HG02610 (cell line): Measurements from ENCODE around the gene KCNIP4.
A peak's percentile ranks its signal among the peaks of the same experiment; 100 is the strongest.
"Not testable (repeated sequence)": the region's sequence is repeated elsewhere in the genome, so short reads cannot be mapped to it uniquely, and the experiment has no call there.

Experiments used
- ATAC-seq: cut with Tn5 transposase; IDR thresholded peaks from one replicate; pipeline ENCODE4 v1.9.1; 2021; ENCODE audit warnings: mild to moderate bottlenecking, moderate library complexity; ENCODE audit not compliant: unreplicated experiment

The KCNIP4 gene

GRCh38 chr4:21948347-21949072 lies at the start of gene KCNIP4:
TSS of gene KCNIP4 (minus strand) at chr4:21948772.
- no peak for ATAC-seq

DNA sequence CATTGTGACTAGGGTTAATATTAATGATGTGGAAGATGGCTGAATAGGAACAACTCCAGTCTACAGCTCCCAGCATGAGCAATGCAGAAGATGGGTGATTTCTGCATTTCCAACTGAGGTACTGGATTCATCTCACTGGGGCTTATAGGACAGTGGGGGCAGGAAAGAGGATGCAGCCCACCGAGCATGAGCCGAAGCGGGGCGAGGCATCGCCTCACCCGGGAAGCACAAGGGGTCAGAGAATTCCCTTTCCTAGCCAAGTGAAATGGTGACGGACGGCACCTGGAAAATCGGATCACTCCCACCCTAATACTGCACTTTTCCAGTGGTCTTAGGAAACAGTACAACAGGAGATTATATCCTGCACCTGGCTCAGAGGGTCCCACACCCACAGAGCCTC lies 48.0 kb upstream of the KCNIP4 start:
- ATAC-seq = not testable (repeated sequence)

GRCh38 chr4:21992330-21992729 lies 43.8 kb upstream of the KCNIP4 start:
- no peak for ATAC-seq

DNA sequence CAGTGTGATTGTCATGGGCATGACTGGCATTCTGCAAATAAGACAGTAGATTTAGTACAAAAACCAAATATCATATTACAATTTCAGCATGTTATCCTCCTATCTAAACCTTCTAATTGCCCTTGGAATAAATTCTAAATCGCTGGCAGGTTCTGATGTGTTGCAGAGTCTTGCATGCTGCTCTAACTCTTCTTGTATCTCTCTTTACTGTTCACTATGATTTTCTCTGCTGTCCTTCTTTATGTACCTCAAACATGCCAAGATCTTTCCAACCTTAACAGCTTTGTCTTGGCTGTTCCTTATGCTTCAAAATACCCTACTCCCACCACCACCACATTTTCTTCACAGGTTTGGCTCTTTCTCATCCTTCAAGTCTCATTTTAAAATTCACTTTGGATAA lies 43.0 kb upstream of the KCNIP4 start:
- no peak for ATAC-seq

DNA sequence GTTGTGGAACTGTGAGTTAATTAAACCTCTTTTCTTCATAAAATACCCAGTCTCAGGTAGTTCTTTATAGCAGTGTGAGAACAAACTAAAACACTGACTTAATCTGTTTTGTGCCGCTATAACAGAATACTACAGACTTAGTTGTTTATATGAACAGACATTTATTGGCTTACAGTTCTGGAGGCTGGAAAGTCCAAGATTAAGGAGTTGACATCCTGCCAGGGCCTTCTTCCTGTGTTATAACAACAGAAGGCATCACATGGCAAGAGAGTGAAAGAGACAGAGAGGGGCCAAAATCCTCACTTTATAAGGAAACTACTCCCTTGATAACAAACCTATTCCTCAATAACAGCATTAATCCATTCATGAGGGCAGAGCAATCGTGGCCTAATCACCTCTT lies 42.5 kb upstream of the KCNIP4 start:
- ATAC-seq = no peak

DNA sequence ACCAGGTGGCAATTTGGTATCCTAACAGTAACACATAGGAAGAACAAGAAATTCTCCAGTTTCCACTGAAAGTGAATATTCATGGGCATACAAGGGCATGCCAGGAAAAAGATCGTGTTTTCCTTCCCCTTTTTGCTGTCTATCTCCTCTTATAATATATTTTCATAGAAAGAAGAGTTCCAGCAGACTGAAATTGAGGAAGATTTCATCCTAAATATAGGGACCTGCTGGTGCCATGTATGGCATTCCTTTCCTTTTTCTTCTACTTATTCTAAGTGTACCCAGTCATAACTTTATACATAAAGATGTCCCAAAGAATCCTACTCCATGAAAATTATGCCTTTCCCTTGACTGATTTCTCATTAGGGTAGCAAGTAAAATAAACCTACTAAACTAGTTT lies 40.8 kb upstream of the KCNIP4 start:
- ATAC-seq = no peak

GRCh38 chr4:21986307-21986706 lies 37.7 kb upstream of the KCNIP4 start:
- ATAC-seq = no peak

- no peak for ATAC-seq
Measured at GRCh38 chr4:21982087-21982486, 33.5 kb upstream of the KCNIP4 start.

- no peak for ATAC-seq
Measured at GRCh38 chr4:21979196-21979595, 30.6 kb upstream of the KCNIP4 start.

GRCh38 chr4:21976166-21976565 lies 27.6 kb upstream of the KCNIP4 start:
- ATAC-seq = no peak

DNA sequence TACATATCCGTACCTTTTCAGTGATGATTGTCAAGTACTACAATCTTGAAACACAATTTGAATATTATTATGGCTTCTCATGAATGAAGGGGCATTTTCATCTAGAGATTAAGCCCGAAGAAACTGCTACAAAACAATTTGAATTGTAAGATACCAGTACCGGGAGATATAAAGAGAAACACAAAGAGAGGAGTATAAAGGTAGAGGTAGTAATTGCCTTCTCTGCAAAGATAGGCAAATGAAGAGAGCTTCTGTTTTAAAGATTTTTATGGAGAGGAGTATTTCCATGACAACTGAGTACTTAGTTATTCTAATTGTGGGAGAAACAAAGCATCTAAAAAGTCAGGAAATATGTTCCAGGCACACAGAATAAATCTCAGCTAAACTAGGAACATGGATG lies 25.3 kb upstream of the KCNIP4 start:
- ATAC-seq = no peak

- no peak for ATAC-seq
Measured at GRCh38 chr4:21964762-21965319, 16.3 kb upstream of the KCNIP4 start.

DNA sequence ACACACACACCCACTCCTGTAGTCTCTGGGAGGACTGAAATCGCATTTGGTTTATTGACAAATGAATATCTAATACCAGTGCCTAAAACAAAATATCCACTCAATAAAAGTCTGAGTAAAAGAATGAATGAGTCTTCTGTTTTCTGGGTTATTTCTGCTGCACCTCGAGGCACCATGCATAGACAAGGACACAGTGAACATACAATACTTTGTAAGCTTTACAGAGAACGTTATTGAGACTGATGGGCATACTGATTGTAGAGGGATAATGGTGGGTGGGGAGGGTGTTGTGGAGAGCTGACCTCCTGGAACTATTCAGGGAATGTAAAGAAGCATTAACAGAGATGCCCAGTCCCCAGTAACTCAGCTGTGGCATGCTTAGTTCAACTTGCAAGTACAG lies 14.1 kb upstream of the KCNIP4 start:
- ATAC-seq = no peak

DNA sequence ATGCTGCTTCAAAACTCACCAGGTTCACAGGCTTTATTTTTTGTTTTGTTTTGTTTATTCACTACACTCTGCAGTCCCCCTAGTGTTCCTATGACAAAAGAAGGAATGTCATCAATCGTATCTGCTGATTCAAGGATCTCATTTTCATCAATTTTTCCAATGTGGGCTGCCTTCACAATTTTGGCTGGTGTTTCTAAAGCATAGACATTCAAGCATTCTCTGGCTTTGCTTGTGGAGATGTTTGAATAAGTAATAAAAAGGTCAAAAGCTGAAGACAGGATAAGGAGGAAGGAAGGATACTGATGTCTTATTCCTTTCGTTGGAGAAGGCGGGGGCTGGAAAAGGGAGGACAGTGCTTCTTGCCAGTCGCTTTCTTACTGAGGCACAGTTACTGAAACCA lies 12.2 kb upstream of the KCNIP4 start:
- ATAC-seq = no peak

DNA sequence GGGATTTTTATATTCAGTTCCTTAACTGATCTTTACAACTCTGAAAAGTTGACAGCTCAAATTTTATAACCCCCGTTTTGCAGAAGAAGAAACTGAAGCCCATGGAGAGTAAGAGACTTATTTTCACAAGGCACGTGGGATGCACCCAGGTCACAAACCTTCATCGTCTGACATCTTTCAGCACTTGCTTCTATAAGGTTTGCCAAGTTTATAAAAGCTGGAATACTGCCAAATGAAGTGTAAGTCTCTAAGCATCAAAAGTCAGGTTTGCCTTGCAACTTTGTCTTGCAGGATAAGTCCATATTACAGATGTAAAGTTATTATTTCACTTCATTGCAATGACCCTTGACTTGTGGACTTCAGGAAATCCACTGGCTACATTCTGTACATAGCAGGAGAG lies 6.3 kb upstream of the KCNIP4 start:
- no peak for ATAC-seq

DNA sequence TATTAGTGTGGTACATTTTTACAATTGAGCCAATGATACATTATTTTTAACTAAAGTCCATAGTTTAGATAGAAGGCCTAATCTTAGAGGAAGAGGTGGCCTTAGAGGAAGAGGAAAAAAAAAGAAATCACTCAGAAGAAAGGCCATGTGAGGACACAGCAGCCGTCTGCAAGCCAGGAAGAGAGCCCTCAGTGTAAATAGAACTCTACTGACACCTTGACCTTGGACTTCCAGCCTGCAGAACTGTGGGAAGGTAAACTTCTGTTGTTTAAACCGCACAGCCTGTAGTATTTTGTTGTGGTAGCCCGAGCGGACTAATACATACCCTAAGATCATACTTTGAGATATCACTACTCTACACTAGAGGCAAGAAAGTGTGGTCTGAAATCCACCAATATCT lies 5.1 kb upstream of the KCNIP4 start:
- ATAC-seq = no peak

DNA sequence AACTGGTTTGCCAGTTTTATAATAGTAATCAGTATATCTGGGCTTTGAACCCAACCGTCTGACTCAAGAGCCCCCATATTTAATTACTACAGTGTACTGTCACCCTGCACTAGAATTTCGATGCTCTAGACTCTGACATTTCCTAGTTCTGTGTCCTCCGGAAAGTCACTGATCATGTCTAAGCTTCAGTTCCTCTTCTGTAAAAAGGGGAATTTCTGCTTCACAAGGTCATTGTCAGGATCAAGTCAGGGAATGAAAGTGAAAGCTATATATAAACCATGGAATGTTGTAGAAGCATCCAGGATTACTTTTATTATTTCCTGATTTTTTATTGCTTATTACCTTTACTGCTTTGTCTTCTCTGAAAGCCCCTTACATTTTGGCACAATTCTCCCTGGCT lies 4.0 kb upstream of the KCNIP4 start:
- ATAC-seq = peak; percentile 81

DNA sequence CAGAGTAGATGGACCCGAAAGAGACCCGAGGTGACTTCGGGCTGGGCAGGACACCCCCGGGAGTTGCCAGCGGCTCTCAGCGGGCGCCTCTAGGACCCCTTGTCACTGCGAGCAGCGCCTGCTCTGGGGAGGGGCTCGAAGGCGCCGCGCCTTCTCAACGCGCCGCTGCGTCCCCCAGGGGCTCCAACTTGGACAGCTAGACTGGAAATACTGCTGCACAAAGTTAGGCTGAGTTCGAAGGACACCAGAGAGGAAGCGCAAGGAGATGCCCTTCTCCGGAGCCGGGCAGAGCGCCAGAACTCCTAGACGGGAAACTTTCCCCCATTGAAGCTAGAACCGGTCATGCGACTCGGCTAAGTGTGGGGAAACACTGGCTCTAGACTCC lies 493 bp upstream of the KCNIP4 start:
- no peak for ATAC-seq

- no peak for ATAC-seq
Measured at GRCh38 chr4:21947791-21948346, 703 bp downstream of the KCNIP4 start.

DNA sequence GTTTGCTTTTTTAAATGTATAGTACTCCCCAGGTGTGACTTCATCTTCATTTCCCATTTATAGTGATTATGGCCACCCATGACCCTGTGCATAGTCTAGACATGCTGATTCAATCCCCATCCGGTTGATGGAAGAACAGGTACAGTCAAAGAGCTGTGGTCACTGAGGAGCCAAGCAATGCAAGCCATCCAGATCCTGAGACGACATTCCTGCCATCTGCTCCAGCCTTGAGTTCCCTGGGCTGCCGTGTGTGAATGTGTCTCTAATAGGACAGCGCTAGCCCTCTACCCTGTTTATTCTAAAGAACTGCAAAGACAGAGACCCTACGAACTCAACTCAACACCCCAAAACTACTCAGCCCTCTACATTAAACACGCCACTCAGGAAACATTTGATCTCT lies 1.7 kb downstream of the KCNIP4 start:
- ATAC-seq = no peak

- ATAC-seq = no peak
Measured at GRCh38 chr4:21921526-21922180, 26.9 kb downstream of the KCNIP4 start.

DNA sequence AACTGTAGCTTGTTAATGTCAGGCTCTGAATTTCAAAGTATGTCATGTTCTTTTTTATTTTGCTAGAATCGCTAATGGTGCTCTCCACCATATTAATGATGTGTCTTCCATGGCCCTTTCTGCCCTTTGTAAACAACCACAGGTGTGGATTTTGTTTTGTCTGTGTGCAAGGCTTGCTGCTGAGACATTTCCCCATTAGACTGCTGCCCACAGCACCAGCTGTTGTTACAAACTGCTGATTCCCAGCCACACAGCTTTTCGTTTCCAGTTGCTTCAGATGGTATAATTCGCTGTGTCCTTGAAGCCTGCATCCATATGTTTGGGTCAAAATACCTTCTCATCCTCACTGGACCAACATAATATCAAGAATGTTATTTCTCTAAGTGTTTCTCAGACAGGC lies 32.8 kb downstream of the KCNIP4 start:
- no peak for ATAC-seq
